ENCODE measurements around the gene CDH4.

Gene CDH4

DNA sequence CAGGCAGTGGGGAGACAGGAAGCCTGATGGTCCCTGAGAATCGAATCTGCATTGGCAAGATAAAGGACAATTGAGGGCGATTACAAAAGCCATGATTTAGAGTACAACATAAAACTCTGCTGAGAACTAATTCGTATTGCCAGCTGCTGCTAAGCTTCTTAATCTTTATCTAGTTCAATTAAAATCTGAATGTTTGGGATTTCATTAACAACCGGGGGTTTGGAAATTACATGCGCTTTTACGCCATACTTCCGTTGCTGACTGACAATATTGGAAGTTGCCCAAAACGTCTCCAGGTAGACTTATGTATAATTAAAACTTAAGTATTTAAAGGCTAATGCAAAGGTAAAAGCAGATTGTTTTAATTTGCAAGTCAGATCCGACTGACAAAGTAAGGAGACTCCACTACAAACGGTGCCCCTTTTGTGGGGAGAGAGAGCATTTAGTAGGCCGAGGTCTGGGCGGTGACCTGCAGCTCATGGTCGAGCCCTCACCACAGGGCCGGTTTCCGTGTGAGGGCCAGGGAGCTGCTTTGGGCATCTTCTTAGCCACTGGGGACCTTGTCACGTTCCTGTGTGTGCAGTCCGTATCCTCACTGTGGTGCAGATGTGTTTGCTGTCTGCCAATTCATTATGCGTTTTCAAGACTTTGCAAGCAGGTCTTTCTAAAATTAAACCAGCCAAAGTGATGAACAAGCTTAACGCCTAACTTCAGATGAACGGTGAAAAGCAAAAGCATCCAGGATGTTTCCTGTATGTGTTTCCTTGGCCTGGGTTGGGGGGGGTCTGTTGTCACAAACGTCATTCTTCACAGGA, 49.9 kb downstream of the CDH4 start:
- Histone ChIP-seq H3K27ac (ENCODE audit: low read length) (no peak overlapping the region), H2AFZ (ENCODE audit: low read depth, low read length) (no peak overlapping the region), H4K20me1 (ENCODE audit: insufficient read depth, low read length) (peaks cover 4% of the 10 kb centered on the region; the same call in 1 of the 2 replicates), H3K36me3 (ENCODE audit: insufficient read depth, low read length) (no peaks in the 10 kb centered on the region), H3K4me3 (ENCODE audit: low read depth in 1 of 2, low read length in 2 of 2) (no peak overlapping the region), H3K4me2 (ENCODE audit: insufficient read depth, low read length) (no peak overlapping the region), H3K79me2 (ENCODE audit: insufficient read depth, low read length) (no peaks in the 10 kb centered on the region), H3K27me3 (ENCODE audit: insufficient read depth, low read length, poor library complexity) (no peaks in the 10 kb centered on the region), H3K9ac (ENCODE audit: low read depth, low read length) (no peak overlapping the region), H3K4me1 (ENCODE audit: insufficient read depth, low read length) (no peaks in the 10 kb centered on the region), H3K9me3 (ENCODE audit: insufficient read depth, low read length, severe bottlenecking) (no peaks in the 10 kb centered on the region)
- ATAC-seq (ENCODE audit: insufficient read depth, low read depth) (no peak), DNase-seq (no peak)
- TF ChIP-seq CTCF (IDR thresholded peaks at IDR 0.05; ENCODE audit: borderline replicate concordance, extremely low read depth, low read length, poor library complexity, severe bottlenecking): no peak
- no peak for TF ChIP-seq EZH2 (IDR thresholded peaks at IDR 0.05; ENCODE audit: borderline replicate concordance, low read depth, low read length, severe bottlenecking)

DNA sequence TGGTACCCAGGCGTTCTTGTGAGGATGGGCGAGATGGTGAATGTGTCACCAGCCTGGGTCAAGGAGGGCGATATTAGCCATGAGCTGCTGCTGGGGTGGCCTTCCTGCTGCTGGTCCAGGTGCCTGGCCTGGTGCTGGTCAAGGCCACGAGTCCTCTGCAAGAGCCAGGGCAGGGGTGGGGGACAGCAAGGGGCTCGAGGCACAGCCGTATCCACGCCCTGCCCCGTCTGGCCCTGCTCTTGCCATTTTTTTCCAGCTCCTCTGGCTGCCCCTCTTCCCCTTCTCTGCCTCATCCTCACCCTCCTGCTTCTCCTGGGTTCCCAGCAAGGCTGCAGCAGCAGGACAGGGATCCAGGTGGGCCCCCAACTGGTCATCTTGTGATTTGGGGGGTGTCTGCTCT, 51.2 kb downstream of the CDH4 start:
- TF ChIP-seq CTCF (IDR thresholded peaks at IDR 0.05; ENCODE audit: borderline replicate concordance, extremely low read depth, low read length, poor library complexity, severe bottlenecking) (no peak), EZH2 (IDR thresholded peaks at IDR 0.05; ENCODE audit: borderline replicate concordance, low read depth, low read length, severe bottlenecking) (no peak)
- Histone ChIP-seq H3K27me3 (ENCODE audit: insufficient read depth, low read length, poor library complexity) (peaks cover 6% of the 10 kb centered on the region), H2AFZ (ENCODE audit: low read depth, low read length) (no peak overlapping the region), H3K79me2 (ENCODE audit: insufficient read depth, low read length) (no peaks in the 10 kb centered on the region), H3K9ac (ENCODE audit: low read depth, low read length) (no peak overlapping the region), H3K9me3 (ENCODE audit: insufficient read depth, low read length, severe bottlenecking) (no peaks in the 10 kb centered on the region), H3K36me3 (ENCODE audit: insufficient read depth, low read length) (no peaks in the 10 kb centered on the region), H3K4me1 (ENCODE audit: insufficient read depth, low read length) (no peaks in the 10 kb centered on the region), H3K27ac (ENCODE audit: low read length) (no peak overlapping the region), H3K4me2 (ENCODE audit: insufficient read depth, low read length) (no peak overlapping the region), H3K4me3 (ENCODE audit: low read depth in 1 of 2, low read length in 2 of 2) (no peak overlapping the region), H4K20me1 (ENCODE audit: insufficient read depth, low read length) (peaks cover 4% of the 10 kb centered on the region; the same call in 1 of the 2 replicates)
- ATAC-seq (ENCODE audit: insufficient read depth, low read depth) (no peak), DNase-seq (no peak)

DNA sequence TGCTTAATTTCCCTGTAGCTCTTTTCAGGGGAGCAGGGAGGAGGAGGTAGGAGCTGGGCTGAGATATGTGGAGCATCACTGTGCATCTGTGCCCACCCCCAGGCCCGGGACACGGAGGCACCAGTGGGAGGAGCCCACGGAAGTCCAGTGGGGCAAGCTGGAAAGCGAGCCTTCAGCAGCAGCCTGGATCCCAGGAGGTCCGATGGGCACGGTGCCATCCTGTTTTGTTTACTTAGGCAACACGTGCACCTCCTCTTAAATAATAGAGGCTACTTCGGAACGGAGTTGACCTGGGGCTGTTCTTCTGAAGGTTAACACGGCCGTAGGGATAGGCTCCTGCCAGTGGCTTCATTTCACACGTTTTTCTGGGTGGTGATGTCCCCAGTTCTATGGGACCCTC, 51.6 kb downstream of the CDH4 start:
- H3K9me3 ChIP-seq (ENCODE audit: insufficient read depth, low read length, severe bottlenecking): no peaks in the 10 kb centered on the region

More for the DNA sequence above, 51.6 kb downstream of the CDH4 start:
- no peaks in the 10 kb centered on the region for H3K4me1 ChIP-seq (ENCODE audit: insufficient read depth, low read length)
- TF ChIP-seq CTCF (IDR thresholded peaks at IDR 0.05; ENCODE audit: borderline replicate concordance, extremely low read depth, low read length, poor library complexity, severe bottlenecking) (no peak), EZH2 (IDR thresholded peaks at IDR 0.05; ENCODE audit: borderline replicate concordance, low read depth, low read length, severe bottlenecking) (no peak)
- H3K36me3 ChIP-seq (ENCODE audit: insufficient read depth, low read length): no peaks in the 10 kb centered on the region
- H3K4me2 ChIP-seq (ENCODE audit: insufficient read depth, low read length): no peak overlapping the region
- H3K79me2 ChIP-seq (ENCODE audit: insufficient read depth, low read length): no peaks in the 10 kb centered on the region
- H2AFZ ChIP-seq (ENCODE audit: low read depth, low read length): no peak overlapping the region
- no peak overlapping the region for H3K9ac ChIP-seq (ENCODE audit: low read depth, low read length)
- H3K4me3 ChIP-seq (ENCODE audit: low read depth in 1 of 2, low read length in 2 of 2): no peak overlapping the region
- no peak overlapping the region for H3K27ac ChIP-seq (ENCODE audit: low read length)
- peaks cover 7% of the 10 kb centered on the region for H3K27me3 ChIP-seq (ENCODE audit: insufficient read depth, low read length, poor library complexity)
- DNase-seq (no peak), ATAC-seq (ENCODE audit: insufficient read depth, low read depth) (no peak)
- peaks cover 4% of the 10 kb centered on the region; the same call in 1 of the 2 replicates for H4K20me1 ChIP-seq (ENCODE audit: insufficient read depth, low read length)
